Measurements from ENCODE around the gene LY6G5C.

DNA sequence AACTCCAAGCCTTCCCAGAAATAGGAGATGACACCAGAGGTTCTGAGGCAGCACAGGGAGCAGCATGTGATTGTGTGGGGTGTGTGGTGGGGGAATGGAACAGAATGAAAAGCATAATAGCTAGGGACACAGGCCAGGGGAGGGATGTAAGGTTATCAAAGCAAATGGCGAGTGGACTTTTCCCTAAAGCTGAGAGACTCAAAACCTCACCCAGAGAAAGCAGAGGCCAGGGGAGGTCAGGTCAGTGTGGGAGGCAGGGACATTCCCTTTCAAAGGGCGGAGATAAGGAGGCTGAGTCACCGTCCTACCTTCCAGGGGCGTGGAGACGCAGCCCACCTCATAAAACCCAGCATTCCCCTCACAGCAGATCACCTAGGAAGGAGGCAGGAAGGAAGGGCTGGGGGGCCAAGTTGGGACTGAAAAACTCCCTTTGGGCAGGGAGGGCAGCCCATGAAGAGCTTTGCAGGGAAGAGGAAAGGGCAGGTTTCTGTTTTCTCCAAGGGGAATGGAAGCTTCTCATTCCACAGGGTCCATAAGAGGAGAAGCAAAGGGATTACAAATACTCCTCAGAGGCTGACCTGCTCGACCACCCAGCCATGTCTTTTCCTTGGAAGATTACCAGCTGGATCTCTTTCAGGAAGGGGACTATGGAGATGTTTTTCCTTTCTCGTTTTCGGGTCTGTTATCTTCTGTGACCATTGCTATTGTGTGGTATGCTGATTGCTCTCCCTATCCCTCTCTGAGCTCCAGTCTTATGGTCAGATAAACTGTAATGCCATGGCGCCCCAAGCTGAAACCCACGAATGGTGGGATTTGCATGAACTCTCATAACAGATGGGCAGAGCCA lies 9.6 kb upstream of the LY6G5C start:
- TF ChIP-seq, protein P1, sequence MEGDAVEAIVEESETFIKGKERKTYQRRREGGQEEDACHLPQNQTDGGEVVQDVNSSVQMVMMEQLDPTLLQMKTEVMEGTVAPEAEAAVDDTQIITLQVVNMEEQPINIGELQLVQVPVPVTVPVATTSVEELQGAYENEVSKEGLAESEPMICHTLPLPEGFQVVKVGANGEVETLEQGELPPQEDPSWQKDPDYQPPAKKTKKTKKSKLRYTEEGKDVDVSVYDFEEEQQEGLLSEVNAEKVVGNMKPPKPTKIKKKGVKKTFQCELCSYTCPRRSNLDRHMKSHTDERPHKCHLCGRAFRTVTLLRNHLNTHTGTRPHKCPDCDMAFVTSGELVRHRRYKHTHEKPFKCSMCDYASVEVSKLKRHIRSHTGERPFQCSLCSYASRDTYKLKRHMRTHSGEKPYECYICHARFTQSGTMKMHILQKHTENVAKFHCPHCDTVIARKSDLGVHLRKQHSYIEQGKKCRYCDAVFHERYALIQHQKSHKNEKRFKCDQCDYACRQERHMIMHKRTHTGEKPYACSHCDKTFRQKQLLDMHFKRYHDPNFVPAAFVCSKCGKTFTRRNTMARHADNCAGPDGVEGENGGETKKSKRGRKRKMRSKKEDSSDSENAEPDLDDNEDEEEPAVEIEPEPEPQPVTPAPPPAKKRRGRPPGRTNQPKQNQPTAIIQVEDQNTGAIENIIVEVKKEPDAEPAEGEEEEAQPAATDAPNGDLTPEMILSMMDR (conservative IDR thresholded peaks at IDR 0.05; ENCODE audit: low read depth in 2 of 2), result no peak
- TF ChIP-seq, protein P2, sequence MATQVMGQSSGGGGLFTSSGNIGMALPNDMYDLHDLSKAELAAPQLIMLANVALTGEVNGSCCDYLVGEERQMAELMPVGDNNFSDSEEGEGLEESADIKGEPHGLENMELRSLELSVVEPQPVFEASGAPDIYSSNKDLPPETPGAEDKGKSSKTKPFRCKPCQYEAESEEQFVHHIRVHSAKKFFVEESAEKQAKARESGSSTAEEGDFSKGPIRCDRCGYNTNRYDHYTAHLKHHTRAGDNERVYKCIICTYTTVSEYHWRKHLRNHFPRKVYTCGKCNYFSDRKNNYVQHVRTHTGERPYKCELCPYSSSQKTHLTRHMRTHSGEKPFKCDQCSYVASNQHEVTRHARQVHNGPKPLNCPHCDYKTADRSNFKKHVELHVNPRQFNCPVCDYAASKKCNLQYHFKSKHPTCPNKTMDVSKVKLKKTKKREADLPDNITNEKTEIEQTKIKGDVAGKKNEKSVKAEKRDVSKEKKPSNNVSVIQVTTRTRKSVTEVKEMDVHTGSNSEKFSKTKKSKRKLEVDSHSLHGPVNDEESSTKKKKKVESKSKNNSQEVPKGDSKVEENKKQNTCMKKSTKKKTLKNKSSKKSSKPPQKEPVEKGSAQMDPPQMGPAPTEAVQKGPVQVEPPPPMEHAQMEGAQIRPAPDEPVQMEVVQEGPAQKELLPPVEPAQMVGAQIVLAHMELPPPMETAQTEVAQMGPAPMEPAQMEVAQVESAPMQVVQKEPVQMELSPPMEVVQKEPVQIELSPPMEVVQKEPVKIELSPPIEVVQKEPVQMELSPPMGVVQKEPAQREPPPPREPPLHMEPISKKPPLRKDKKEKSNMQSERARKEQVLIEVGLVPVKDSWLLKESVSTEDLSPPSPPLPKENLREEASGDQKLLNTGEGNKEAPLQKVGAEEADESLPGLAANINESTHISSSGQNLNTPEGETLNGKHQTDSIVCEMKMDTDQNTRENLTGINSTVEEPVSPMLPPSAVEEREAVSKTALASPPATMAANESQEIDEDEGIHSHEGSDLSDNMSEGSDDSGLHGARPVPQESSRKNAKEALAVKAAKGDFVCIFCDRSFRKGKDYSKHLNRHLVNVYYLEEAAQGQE (IDR thresholded peaks at IDR 0.05; ENCODE audit: unreplicated experiment), result no peak
- TF ChIP-seq POLR2AphosphoS5 (IDR thresholded peaks at IDR 0.05; ENCODE audit: low read depth), result no peak

All from GM23338 (cell line).